Measurements from ENCODE around the gene TMSB4X. TPM values are rescaled to one million over a fixed set of nuclear protein-coding genes. Genes with fewer than 3 reads are reported as not detected.

The TMSB4X gene
- total and polyA plus RNA-seq, 2 donors (not counting 3 experiments of a cell fraction or from before 2014, with no cell fraction given), result 4,136 to 6,858 TPM

GRCh38 chrX:12979026-12979607, 4.2 kb downstream of the TMSB4X start:
- no peaks in the 10 kb centered on the region for H4K20me1 ChIP-seq (replicated peaks; ENCODE audit: control insufficient read depth, extremely low read depth, insufficient read depth, low read length)
- DNase-seq (ENCODE audit: low read depth, low spot score) (no peak), FAIRE-seq (peak; percentile 62)
- no peaks in the 10 kb centered on the region for H3K27me3 ChIP-seq (ENCODE audit: control insufficient read depth in 2 of 2, insufficient read depth in 2 of 2, low read length in 2 of 2)
- peaks cover 0 to 2% of the 10 kb centered on the region in 2 experiments for H3K36me3 ChIP-seq (ENCODE audit: control insufficient read depth in 2 of 2, extremely low read depth in 1 of 2, insufficient read depth in 2 of 2, low read length in 2 of 2)
- no peaks in the 10 kb centered on the region for H3K9me1 ChIP-seq (replicated peaks; ENCODE audit: control insufficient read depth, extremely low read depth, insufficient read depth, low read length)
- peaks cover 11% of the 10 kb centered on the region for H3K4me1 ChIP-seq (ENCODE audit: control insufficient read depth, extremely low read depth, insufficient read depth, low read length)
- H3K79me2 ChIP-seq (ENCODE audit: control insufficient read depth, insufficient read depth, low read length), result peaks cover 28% of the 10 kb centered on the region
- POLR2A ChIA-PET, result interaction anchor here (0.6 to 3.2 kb wide), 20 partner anchors 9 to 509 kb away, joined by 3 to 23 read pairs (median 8); no protein-coding TSS in a partner anchor
- H2AFZ ChIP-seq (ENCODE audit: low read depth, low read length), result no peak overlapping the region
- intact Hi-C loops (cut with micrococcal nuclease), result loop anchor here (1.0 to 2.0 kb wide), 4 partner anchors 32 to 272 kb away; no protein-coding TSS in a partner anchor
- TF ChIP-seq POLR2A (IDR thresholded peaks at IDR 0.05; ENCODE audit: low read depth, low read length) (peak; percentile 1), MAX (IDR thresholded peaks at IDR 0.05; ENCODE audit: insufficient read depth, insufficient read length) (no peak), EZH2 (IDR thresholded peaks at IDR 0.05; ENCODE audit: borderline replicate concordance, low read depth, low read length, severe bottlenecking) (no peak)
- peak overlapping the region; percentile 88 for H3K27ac ChIP-seq (ENCODE audit: insufficient read depth, low read depth, low read length)
- CTCF ChIA-PET, result interaction anchor here (1.2 to 4.2 kb wide), 8 partner anchors 33 to 509 kb away, joined by 4 to 64 read pairs (median 5); no protein-coding TSS in a partner anchor
- no peaks in the 10 kb centered on the region for H3K9me3 ChIP-seq (replicated peaks; ENCODE audit: control insufficient read depth, insufficient read depth, low read length)
- H3K9ac ChIP-seq (replicated peaks; ENCODE audit: extremely low read depth, insufficient read depth, low read length), result peak overlapping the region; percentile 52
- no TSS peak for BruUV-seq (replicated peaks)
- dilution Hi-C loops (cut with MboI; ENCODE audit: extremely low pct_ligation_motif_present, low sequenced_read_pairs), result no loop called here
- no peak overlapping the region for H3K4me2 ChIP-seq (ENCODE audit: insufficient read depth, low read length)
- no peak overlapping the region for H3K4me3 ChIP-seq (replicated peaks in 1 of 3; ENCODE audit: insufficient read depth in 1 of 3, low read depth in 1 of 3, low read length in 3 of 3)

GRCh38 chrX:12979616-12980015, 4.7 kb downstream of the TMSB4X start:
- H3K9me3 ChIP-seq (replicated peaks; ENCODE audit: control insufficient read depth, insufficient read depth, low read length), result no peaks in the 10 kb centered on the region
- FAIRE-seq (peak; percentile 35), DNase-seq (ENCODE audit: low read depth, low spot score) (no peak)
- no peaks in the 10 kb centered on the region for H4K20me1 ChIP-seq (replicated peaks; ENCODE audit: control insufficient read depth, extremely low read depth, insufficient read depth, low read length)
- H3K36me3 ChIP-seq (ENCODE audit: control insufficient read depth in 2 of 2, extremely low read depth in 1 of 2, insufficient read depth in 2 of 2, low read length in 2 of 2), result peaks cover 0 to 2% of the 10 kb centered on the region in 2 experiments
- H3K9me1 ChIP-seq (replicated peaks; ENCODE audit: control insufficient read depth, extremely low read depth, insufficient read depth, low read length), result no peaks in the 10 kb centered on the region
- no peak overlapping the region for H3K9ac ChIP-seq (replicated peaks; ENCODE audit: extremely low read depth, insufficient read depth, low read length)
- ChIA-PET POLR2A (interaction anchor here (1.0 to 3.2 kb wide), 15 partner anchors 9 to 509 kb away, joined by 3 to 23 read pairs (median 9); no protein-coding TSS in a partner anchor), CTCF (interaction anchor here (1.2 to 4.2 kb wide), 7 partner anchors 33 to 508 kb away, joined by 4 to 64 read pairs (median 5); no protein-coding TSS in a partner anchor)
- peak overlapping the region; percentile 88 for H3K27ac ChIP-seq (ENCODE audit: insufficient read depth, low read depth, low read length)
- peaks cover 23% of the 10 kb centered on the region for H3K79me2 ChIP-seq (ENCODE audit: control insufficient read depth, insufficient read depth, low read length)
- no TSS peak for BruUV-seq (replicated peaks)
- no peak overlapping the region for H2AFZ ChIP-seq (ENCODE audit: low read depth, low read length)
- dilution Hi-C loops (cut with MboI; ENCODE audit: extremely low pct_ligation_motif_present, low sequenced_read_pairs), result no loop called here
- intact Hi-C loops (cut with micrococcal nuclease), result loop anchor here (1.0 to 2.0 kb wide), 4 partner anchors 33 to 272 kb away; no protein-coding TSS in a partner anchor
- peaks cover 11% of the 10 kb centered on the region for H3K4me1 ChIP-seq (ENCODE audit: control insufficient read depth, extremely low read depth, insufficient read depth, low read length)
- no peak overlapping the region for H3K4me2 ChIP-seq (ENCODE audit: insufficient read depth, low read length)
- TF ChIP-seq CTCF (IDR thresholded peaks at IDR 0.05; ENCODE audit: extremely low read depth in 1 of 2, insufficient read depth in 1 of 2, low read depth in 1 of 2, low read length in 2 of 2), result no peak
- no peak for TF ChIP-seq GATA2 (IDR thresholded peaks at IDR 0.05; ENCODE audit: insufficient read depth, insufficient read length, low read depth, low read length)
- no peak for TF ChIP-seq MAX (IDR thresholded peaks at IDR 0.05; ENCODE audit: insufficient read depth, insufficient read length)
- TF ChIP-seq EZH2 (IDR thresholded peaks at IDR 0.05; ENCODE audit: borderline replicate concordance, low read depth, low read length, severe bottlenecking), result no peak
- TF ChIP-seq POLR2AphosphoS5 (IDR thresholded peaks at IDR 0.05; ENCODE audit: insufficient read depth, low read depth, low read length), result no peak
- TF ChIP-seq JUN (IDR thresholded peaks at IDR 0.05; ENCODE audit: borderline replicate concordance, insufficient read depth, insufficient read length, low read depth), result no peak
- TF ChIP-seq POLR2A (IDR thresholded peaks at IDR 0.05; ENCODE audit: low read depth, low read length), result no peak
- TF ChIP-seq FOS (IDR thresholded peaks at IDR 0.05; ENCODE audit: borderline replicate concordance, insufficient read depth, low read length), result no peak
- no peak for TF ChIP-seq MYC (IDR thresholded peaks at IDR 0.05; ENCODE audit: low read depth, low read length)
- H3K4me3 ChIP-seq (replicated peaks in 1 of 3; ENCODE audit: insufficient read depth in 1 of 3, low read depth in 1 of 3, low read length in 3 of 3), result no peak overlapping the region
- no peaks in the 10 kb centered on the region for H3K27me3 ChIP-seq (ENCODE audit: control insufficient read depth in 2 of 2, insufficient read depth in 2 of 2, low read length in 2 of 2)

All from endothelial cell of umbilical vein (primary cell).